Thyroid gland (tissue), 4 donors: ENCODE measurements around the gene MYO16.

Source experiments
- POLR2A ChIP-seq, 2 donors: fragments of 450-650 bp; IDR thresholded peaks; one replicate each; pipeline ENCODE4 v1.6.1; 2017; ENCODE audit warnings: antibody characterized with exemption in 2 of 2, mild to moderate bottlenecking in 2 of 2, moderate library complexity in 1 of 2
- TF ChIP-seq, protein P1 (sequence below), 6 experiments: fragments of 200-600 bp in 3 of 6; fragments of 450-650 bp in 3 of 6; sonication (generic) in 3 of 6; IDR thresholded peaks; one replicate each; pipeline ENCODE4 v1.5.1; 2016 to 2019; ENCODE audit warnings: antibody characterized with exemption in 6 of 6, mild to moderate bottlenecking in 2 of 6, inconsistent platforms in 1 of 6, moderate library complexity in 1 of 6

GRCh38 chr13:108996430-108996829 lies 367.0 kb downstream of the MYO16 start:
- TF ChIP-seq, protein P1, sequence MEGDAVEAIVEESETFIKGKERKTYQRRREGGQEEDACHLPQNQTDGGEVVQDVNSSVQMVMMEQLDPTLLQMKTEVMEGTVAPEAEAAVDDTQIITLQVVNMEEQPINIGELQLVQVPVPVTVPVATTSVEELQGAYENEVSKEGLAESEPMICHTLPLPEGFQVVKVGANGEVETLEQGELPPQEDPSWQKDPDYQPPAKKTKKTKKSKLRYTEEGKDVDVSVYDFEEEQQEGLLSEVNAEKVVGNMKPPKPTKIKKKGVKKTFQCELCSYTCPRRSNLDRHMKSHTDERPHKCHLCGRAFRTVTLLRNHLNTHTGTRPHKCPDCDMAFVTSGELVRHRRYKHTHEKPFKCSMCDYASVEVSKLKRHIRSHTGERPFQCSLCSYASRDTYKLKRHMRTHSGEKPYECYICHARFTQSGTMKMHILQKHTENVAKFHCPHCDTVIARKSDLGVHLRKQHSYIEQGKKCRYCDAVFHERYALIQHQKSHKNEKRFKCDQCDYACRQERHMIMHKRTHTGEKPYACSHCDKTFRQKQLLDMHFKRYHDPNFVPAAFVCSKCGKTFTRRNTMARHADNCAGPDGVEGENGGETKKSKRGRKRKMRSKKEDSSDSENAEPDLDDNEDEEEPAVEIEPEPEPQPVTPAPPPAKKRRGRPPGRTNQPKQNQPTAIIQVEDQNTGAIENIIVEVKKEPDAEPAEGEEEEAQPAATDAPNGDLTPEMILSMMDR (IDR thresholded peaks at IDR 0.05) = no peak
- no peak for TF ChIP-seq POLR2A (IDR thresholded peaks at IDR 0.05)
